T-helper 22 cell (primary cell): ENCODE results near the gene EXOSC3.
"Not testable (repeated sequence)": the region's sequence is repeated elsewhere in the genome, so short reads cannot be mapped to it uniquely, and the experiment has no call there.

ENCODE experiments used
- DNase-seq: peaks from one replicate; pipeline ENCODE4 v3.0.0-alpha.2; 2020; ENCODE audit warnings: low read depth

Gene EXOSC3

GRCh38 chr9:37784616-37785483, at the start of gene EXOSC3:
Gene EXOSC3, minus strand, starts transcription at chr9:37785064. Its CDS starts 20 bp downstream, at chr9:37785044.
- DNase-seq: peak; percentile 76

- DNase-seq: no peak
These were observed 42.8 kb upstream of the EXOSC3 start for GRCh38 chr9:37827483-37828165.

GRCh38 chr9:37825174-37825573, 40.3 kb upstream of the EXOSC3 start:
- not testable (repeated sequence) for DNase-seq

- no peak for DNase-seq
These were observed 35.3 kb upstream of the EXOSC3 start for GRCh38 chr9:37820142-37820541.

GRCh38 chr9:37818849-37819248, 34.0 kb upstream of the EXOSC3 start:
- no peak for DNase-seq

GRCh38 chr9:37812773-37813379, 28.0 kb upstream of the EXOSC3 start:
- no peak for DNase-seq

GRCh38 chr9:37811906-37812476, 27.1 kb upstream of the EXOSC3 start:
- DNase-seq: no peak

GRCh38 chr9:37809676-37810075, 24.8 kb upstream of the EXOSC3 start:
- not testable (repeated sequence) for DNase-seq

- DNase-seq: no peak
These were observed 21.4 kb upstream of the EXOSC3 start for GRCh38 chr9:37806271-37806670.

- no peak for DNase-seq
These were observed 17.3 kb upstream of the EXOSC3 start for GRCh38 chr9:37801959-37802711.

GRCh38 chr9:37801287-37801850, 16.5 kb upstream of the EXOSC3 start:
- DNase-seq: no peak

GRCh38 chr9:37800631-37801286, 15.9 kb upstream of the EXOSC3 start, which contains the start of gene DCAF10:
Gene DCAF10, plus strand, starts transcription at chr9:37800797. Its CDS starts 70 bp downstream, at chr9:37800867.
- DNase-seq: peak; percentile 73

- DNase-seq: no peak
These were observed 13.8 kb upstream of the EXOSC3 start for GRCh38 chr9:37798677-37799076.

- DNase-seq: no peak
These were observed 11.4 kb upstream of the EXOSC3 start for GRCh38 chr9:37796232-37796631.

GRCh38 chr9:37792122-37792521, 7.3 kb upstream of the EXOSC3 start:
- DNase-seq: no peak

- DNase-seq: no peak
These were observed 5.2 kb upstream of the EXOSC3 start for GRCh38 chr9:37790096-37790495.

GRCh38 chr9:37788332-37788731, 3.5 kb upstream of the EXOSC3 start:
- no peak for DNase-seq

- no peak for DNase-seq
These were observed 2.2 kb upstream of the EXOSC3 start for GRCh38 chr9:37787059-37787458.

- DNase-seq: no peak
These were observed 611 bp downstream of the EXOSC3 start for GRCh38 chr9:37784291-37784615.

GRCh38 chr9:37778534-37778933, 6.3 kb downstream of the EXOSC3 start:
- no peak for DNase-seq

- no peak for DNase-seq
These were observed 8.5 kb downstream of the EXOSC3 start for GRCh38 chr9:37776328-37776727.
